Measurements from ENCODE around the gene YDJC. TPM values are rescaled to one million over a fixed set of nuclear protein-coding genes. Genes with fewer than 3 reads are reported as not detected.

The YDJC gene
- total and polyA plus RNA-seq, 2 of the 4 experiments (the other 2 are of a cell fraction) = 8.1 to 23.6 TPM

GRCh38 chr22:21631025-21631424, 1.2 kb upstream of the YDJC start:
- Histone ChIP-seq H3K18ac (ENCODE audit: low read depth, low read length) (no peak overlapping the region), H3K4ac (ENCODE audit: low read depth, low read length) (no peak overlapping the region), H3K4me3 (ENCODE audit: insufficient read depth, low read depth, low read length) (no peak overlapping the region), H2AK9ac (replicated peaks; ENCODE audit: low read depth, low read length, poor library complexity) (no peak overlapping the region), H3K9ac (ENCODE audit: low read depth, low read length) (no peak overlapping the region), H3K4me1 (ENCODE audit: control insufficient read depth, insufficient read depth, low read length) (peaks cover 4% of the 10 kb centered on the region), H3K9me3 (ENCODE audit: control insufficient read depth, insufficient read depth, low read length) (no peaks in the 10 kb centered on the region), H2BK15ac (ENCODE audit: low read depth, low read length) (no peak overlapping the region), H2AFZ (replicated peaks; ENCODE audit: low read length, poor library complexity) (no peak overlapping the region), H3K14ac (replicated peaks; ENCODE audit: low read depth, low read length) (no peak overlapping the region), H3K79me1 (ENCODE audit: low read depth in 1 of 2, low read length in 2 of 2) (peaks cover 10 to 34% of the 10 kb centered on the region in 2 experiments), H3K23ac (ENCODE audit: low read depth, low read length) (no peak overlapping the region), H3K56ac (ENCODE audit: extremely low read depth, insufficient read depth, low read length) (no peak overlapping the region), H3K4me2 (ENCODE audit: low read depth, low read length) (no peak overlapping the region), H2BK120ac (ENCODE audit: low read depth, low read length) (no peak overlapping the region), H2BK5ac (ENCODE audit: low read depth, low read length, poor library complexity, severe bottlenecking) (no peak overlapping the region), H4K20me1 (ENCODE audit: insufficient read depth, low read length) (peaks cover 17% of the 10 kb centered on the region), H3K36me3 (ENCODE audit: control insufficient read depth, insufficient read depth, low read length) (peaks cover 6% of the 10 kb centered on the region), H3K9me1 (ENCODE audit: insufficient read depth, low read length) (peaks cover 7% of the 10 kb centered on the region; the same call in 1 of the 2 replicates), H3K27me3 (ENCODE audit: control insufficient read depth, insufficient read depth, low read length) (no peaks in the 10 kb centered on the region), H2AK5ac (ENCODE audit: low read depth, low read length) (no peak overlapping the region), H3K27ac (ENCODE audit: insufficient read depth, low read length) (no peak overlapping the region), H4K91ac (ENCODE audit: insufficient read depth, low read depth, low read length) (no peak overlapping the region), H4K8ac (ENCODE audit: low read depth in 2 of 2, low read length in 2 of 2) (no peak overlapping the region), H2BK20ac (ENCODE audit: low read depth, low read length) (no peak overlapping the region), H4K5ac (ENCODE audit: low read depth, low read length) (no peak overlapping the region)
- TF ChIP-seq, protein P1, sequence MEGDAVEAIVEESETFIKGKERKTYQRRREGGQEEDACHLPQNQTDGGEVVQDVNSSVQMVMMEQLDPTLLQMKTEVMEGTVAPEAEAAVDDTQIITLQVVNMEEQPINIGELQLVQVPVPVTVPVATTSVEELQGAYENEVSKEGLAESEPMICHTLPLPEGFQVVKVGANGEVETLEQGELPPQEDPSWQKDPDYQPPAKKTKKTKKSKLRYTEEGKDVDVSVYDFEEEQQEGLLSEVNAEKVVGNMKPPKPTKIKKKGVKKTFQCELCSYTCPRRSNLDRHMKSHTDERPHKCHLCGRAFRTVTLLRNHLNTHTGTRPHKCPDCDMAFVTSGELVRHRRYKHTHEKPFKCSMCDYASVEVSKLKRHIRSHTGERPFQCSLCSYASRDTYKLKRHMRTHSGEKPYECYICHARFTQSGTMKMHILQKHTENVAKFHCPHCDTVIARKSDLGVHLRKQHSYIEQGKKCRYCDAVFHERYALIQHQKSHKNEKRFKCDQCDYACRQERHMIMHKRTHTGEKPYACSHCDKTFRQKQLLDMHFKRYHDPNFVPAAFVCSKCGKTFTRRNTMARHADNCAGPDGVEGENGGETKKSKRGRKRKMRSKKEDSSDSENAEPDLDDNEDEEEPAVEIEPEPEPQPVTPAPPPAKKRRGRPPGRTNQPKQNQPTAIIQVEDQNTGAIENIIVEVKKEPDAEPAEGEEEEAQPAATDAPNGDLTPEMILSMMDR (conservative IDR thresholded peaks at IDR 0.05; ENCODE audit: low read depth, low read length) = no peak
- TF ChIP-seq BHLHE40 (IDR thresholded peaks at IDR 0.05; ENCODE audit: low read depth, low read length) (no peak), NFE2L2 (IDR thresholded peaks at IDR 0.05; ENCODE audit: low read depth, low read length) (no peak), RCOR1 (IDR thresholded peaks at IDR 0.05; ENCODE audit: insufficient replicate concordance, low read length) (no peak), RFX5 (IDR thresholded peaks at IDR 0.05; ENCODE audit: low read depth, low read length) (no peak), MAFK (IDR thresholded peaks at IDR 0.05; ENCODE audit: low read depth, low read length) (no peak), CHD1 (IDR thresholded peaks at IDR 0.05; ENCODE audit: low read depth, low read length) (no peak), FOS (IDR thresholded peaks at IDR 0.05; ENCODE audit: low read depth, low read length) (no peak), USF2 (IDR thresholded peaks at IDR 0.05; ENCODE audit: low read depth, low read length) (no peak)
- BruUV-seq (replicated peaks) = no TSS peak
- POLR2A ChIA-PET (ENCODE audit: unreplicated experiment) = no interaction called here
- dilution Hi-C loops (cut with HindIII; ENCODE audit: low sequenced_read_pairs, unreplicated experiment) = no loop called here
- ATAC-seq (ENCODE audit: low read depth) (no peak), DNase-seq (no peak)
- WGBS, 2 experiments (ENCODE audit: extremely low coverage in 2 of 2, insufficient read length in 1 of 2) = 84% methylated on average over 2 of the region's 4 CpGs; no CpG with 5 or more reads in 1 of the 2 experiments
- intact Hi-C loops (cut with micrococcal nuclease) = no loop called here
- CTCF ChIA-PET = interaction anchor here (0.6 to 3.3 kb wide), 3 partner anchors 11 to 41 kb away, joined by 3 to 28 read pairs (median 3); partner anchors contain the start of gene SDF2L1
- in situ Hi-C loops (cut with MboI; ENCODE audit: low sequenced_read_pairs) = no loop called here

Data from IMR-90 (cell line).